GM23338 (cell line): ENCODE data around the gene DUOX1. TPM values are rescaled to one million over a fixed set of nuclear protein-coding genes. Genes with fewer than 3 reads are reported as not detected.

ENCODE experiments used
- ATAC-seq: fragments of 200-7000 bp; cut with Tn5 transposase; 3 replicates; pipeline ENCODE4 v1.9.1; 2020
- DNase-seq: peaks from one replicate; pipeline ENCODE4 v3.0.0-alpha.2; 2015; ENCODE audit warnings: low spot score
- H2AFZ ChIP-seq: fragments of 200-600 bp; sonication (generic); 2 replicates; pipeline ENCODE4 v1.8.0; 2016; ENCODE audit warnings: antibody characterized with exemption, mild to moderate bottlenecking, moderate library complexity
- H3F3A ChIP-seq: fragments of 200-600 bp; sonication (generic); replicated peaks from 2 replicates; pipeline ENCODE4 v1.8.0; 2017; ENCODE audit warnings: antibody characterized with exemption, mixed run types, low read depth
- H3K27ac ChIP-seq: fragments of 200-600 bp; sonication (generic); 2 replicates; pipeline ENCODE4 v1.6.1; 2016; ENCODE audit warnings: low read depth
- H3K27me3 ChIP-seq: fragments of 200-600 bp; sonication (generic); 2 replicates; pipeline ENCODE4 v1.8.0; 2016; ENCODE audit warnings: mild to moderate bottlenecking, mixed run types, moderate library complexity; ENCODE audit not compliant: insufficient read depth
- H3K36me3 ChIP-seq: fragments of 200-600 bp; sonication (generic); 2 replicates; pipeline ENCODE4 v1.8.0; 2016; ENCODE audit warnings: mild to moderate bottlenecking; ENCODE audit not compliant: insufficient read depth
- H3K4me1 ChIP-seq: fragments of 200-600 bp; sonication (generic); 2 replicates; pipeline ENCODE4 v1.8.0; 2016; ENCODE audit warnings: mild to moderate bottlenecking, moderate library complexity; ENCODE audit not compliant: insufficient read depth
- H3K4me2 ChIP-seq: fragments of 200-600 bp; sonication (generic); 2 replicates; pipeline ENCODE4 v1.7.1; 2017; ENCODE audit warnings: mixed run types
- H3K4me3 ChIP-seq: fragments of 200-600 bp; sonication (generic); 2 replicates; pipeline ENCODE4 v1.6.1; 2016; ENCODE audit warnings: mixed run types
- H3K79me2 ChIP-seq: fragments of 200-600 bp; sonication (generic); replicated peaks from 2 replicates; pipeline ENCODE4 v1.8.0; 2017; ENCODE audit warnings: mild to moderate bottlenecking; ENCODE audit not compliant: insufficient read depth
- H3K9me2 ChIP-seq: fragments of 200-600 bp; sonication (generic); 2 replicates; pipeline ENCODE4 v1.8.0; 2017; ENCODE audit not compliant: insufficient read depth
- H4K20me1 ChIP-seq: fragments of 200-600 bp; sonication (generic); replicated peaks from 2 replicates; pipeline ENCODE4 v1.8.0; 2017; ENCODE audit warnings: mild to moderate bottlenecking; ENCODE audit not compliant: insufficient read depth
- H3K27ac Mint-ChIP-seq: 2 replicates; pipeline ENCODE4 v1.8.0; 2020; ENCODE audit warnings: inconsistent platforms, mild to moderate bottlenecking, moderate library complexity, mixed read lengths
- H3K27me3 Mint-ChIP-seq: 3 replicates; pipeline ENCODE4 v1.8.0; 2022; ENCODE audit warnings: low read depth, mild to moderate bottlenecking, moderate library complexity, mixed read lengths, inconsistent platforms; ENCODE audit not compliant: insufficient read depth, poor library complexity
- H3K36me3 Mint-ChIP-seq: 3 replicates; pipeline ENCODE4 v1.8.0; 2021; ENCODE audit warnings: low read depth, mild to moderate bottlenecking, inconsistent platforms, moderate library complexity, mixed read lengths
- H3K4me1 Mint-ChIP-seq: 3 replicates; pipeline ENCODE4 v1.8.0; 2020; ENCODE audit warnings: mild to moderate bottlenecking, inconsistent platforms, mixed read lengths
- H3K4me3 Mint-ChIP-seq: 3 replicates; pipeline ENCODE4 v1.8.0; 2021; ENCODE audit warnings: moderate library complexity, mild to moderate bottlenecking, inconsistent platforms, mixed read lengths
- H3K9me3 Mint-ChIP-seq: 3 replicates; pipeline ENCODE4 v1.8.0; 2020; ENCODE audit warnings: moderate library complexity, mild to moderate bottlenecking, inconsistent platforms, mixed read lengths
- CREB1 ChIP-seq: fragments of 250-450 bp; sonication (Bioruptor Pico); IDR thresholded peaks from 2 replicates; pipeline ENCODE4 v1.5.0; 2020; ENCODE audit warnings: low read depth, mild to moderate bottlenecking, moderate library complexity
- EZH2phosphoT487 ChIP-seq: fragments of 200-600 bp; sonication (generic); IDR thresholded peaks from one replicate; pipeline ENCODE4 v1.8.1; 2018; ENCODE audit warnings: antibody characterized with exemption; ENCODE audit not compliant: unreplicated experiment
- JUNB ChIP-seq: IDR thresholded peaks from one replicate; pipeline ENCODE4 v1.6.1; 2016; ENCODE audit warnings: antibody characterized with exemption; ENCODE audit not compliant: unreplicated experiment
- NANOG ChIP-seq: IDR thresholded peaks from 2 replicates; pipeline ENCODE4 v1.6.1; 2016; ENCODE audit warnings: antibody characterized with exemption, borderline replicate concordance
- POLR2AphosphoS5 ChIP-seq: IDR thresholded peaks from 2 replicates; pipeline ENCODE4 v1.6.1; 2016; ENCODE audit warnings: antibody characterized with exemption, low read depth
- STAT1 ChIP-seq: IDR thresholded peaks from one replicate; pipeline ENCODE4 v1.6.1; 2016; ENCODE audit warnings: antibody characterized with exemption; ENCODE audit not compliant: unreplicated experiment
- polyA plus RNA-seq: library from polyadenylated mRNA; unstranded; fragments of >200 nt; fragmentation: Nextera tagmentation; extraction: Ambion mirVana; gene quantifications from 2 replicates; pipeline ENCODE4 v1.2.1, GENCODE V29; 2016
- total RNA-seq: library from RNA; depleted of rRNA; stranded (reverse); fragments of >200 nt; shearing (Covaris generic); gene quantifications from 2 replicates; pipeline ENCODE4 v1.2.3, GENCODE V29; 2014
- TF ChIP-seq, protein P1 (sequence below): fragments of 250-450 bp; sonication (Bioruptor Pico); IDR thresholded peaks from 2 replicates; pipeline ENCODE4 v1.5.0; 2020; ENCODE audit warnings: mild to moderate bottlenecking, moderate library complexity
- TF ChIP-seq, protein P2 (sequence below), 2 experiments: fragments of 200-600 bp in 1 of 2; sonication (generic) in 1 of 2; conservative IDR thresholded peaks; 2 replicates each; pipeline versions ENCODE4 v1.5.1 to v1.6.1; 2016 to 2017; ENCODE audit warnings: antibody characterized with exemption in 2 of 2, low read depth in 2 of 2, mild to moderate bottlenecking in 2 of 2, moderate library complexity in 1 of 2

The DUOX1 gene
- total and polyA plus RNA-seq, 2 experiments from 2014 or later = 0.69 to 0.73 TPM

DNA sequence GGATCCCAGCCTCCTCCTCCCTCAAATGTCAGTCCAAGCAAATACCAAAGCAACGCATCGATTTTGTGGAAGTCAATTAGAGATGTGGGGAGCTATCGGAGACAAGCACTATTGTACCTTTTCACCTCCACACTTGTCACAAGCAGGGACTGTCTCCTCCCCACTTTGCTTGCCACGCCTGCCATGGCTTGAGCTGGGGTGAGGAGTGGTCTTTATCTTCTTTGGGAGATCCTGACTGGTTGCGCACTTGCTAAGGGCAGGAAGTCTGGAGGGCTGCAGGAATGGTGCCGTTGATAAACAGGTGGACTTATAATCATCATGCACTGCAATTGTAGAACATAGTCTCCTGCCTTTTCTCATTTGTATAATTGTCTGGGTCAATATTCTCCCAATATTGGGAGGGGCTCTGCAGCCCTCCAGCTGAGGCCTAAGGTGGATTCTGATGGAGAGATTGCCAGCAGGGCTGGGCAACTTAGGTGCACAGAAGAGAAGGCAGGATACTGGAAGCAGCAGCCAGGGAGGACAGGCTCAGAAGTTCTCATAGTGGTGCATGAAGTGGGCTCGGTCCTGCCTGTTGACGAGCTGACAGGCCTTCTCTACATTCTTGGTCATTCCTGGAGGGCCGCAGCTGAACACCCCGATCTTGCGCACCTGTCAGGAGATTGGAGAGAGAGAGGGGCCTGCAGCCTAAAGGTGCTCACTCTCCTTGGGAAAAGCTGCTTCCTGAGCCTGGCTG, 36.0 kb upstream of the DUOX1 start:
- Histone ChIP-seq H3K36me3 (no peaks in the 10 kb centered on the region), H3F3A (no peaks in the 10 kb centered on the region), H3K27ac (no peak overlapping the region), H3K9me2 (no peaks in the 10 kb centered on the region), H3K27me3 (no peaks in the 10 kb centered on the region), H3K4me3 (no peak overlapping the region), H4K20me1 (no peaks in the 10 kb centered on the region), H3K79me2 (no peaks in the 10 kb centered on the region), H3K4me2 (no peak overlapping the region), H3K4me1 (no peaks in the 10 kb centered on the region), H2AFZ (no peak overlapping the region)
- Mint-ChIP-seq H3K9me3 (no peaks in the 10 kb centered on the region; the same call in 2 of the 3 replicates), H3K27ac (no peak overlapping the region), H3K36me3 (no peaks in the 10 kb centered on the region), H3K4me3 (no peak overlapping the region), H3K4me1 (no peaks in the 10 kb centered on the region), H3K27me3 (peaks cover 2% of the 10 kb centered on the region)
- DNase-seq = no peak
- TF ChIP-seq NANOG (no peak), JUNB (no peak), STAT1 (no peak), POLR2AphosphoS5 (no peak), CREB1 (CRISPR knock-in tag) (no peak), EZH2phosphoT487 (no peak)
- TF ChIP-seq, protein P1, sequence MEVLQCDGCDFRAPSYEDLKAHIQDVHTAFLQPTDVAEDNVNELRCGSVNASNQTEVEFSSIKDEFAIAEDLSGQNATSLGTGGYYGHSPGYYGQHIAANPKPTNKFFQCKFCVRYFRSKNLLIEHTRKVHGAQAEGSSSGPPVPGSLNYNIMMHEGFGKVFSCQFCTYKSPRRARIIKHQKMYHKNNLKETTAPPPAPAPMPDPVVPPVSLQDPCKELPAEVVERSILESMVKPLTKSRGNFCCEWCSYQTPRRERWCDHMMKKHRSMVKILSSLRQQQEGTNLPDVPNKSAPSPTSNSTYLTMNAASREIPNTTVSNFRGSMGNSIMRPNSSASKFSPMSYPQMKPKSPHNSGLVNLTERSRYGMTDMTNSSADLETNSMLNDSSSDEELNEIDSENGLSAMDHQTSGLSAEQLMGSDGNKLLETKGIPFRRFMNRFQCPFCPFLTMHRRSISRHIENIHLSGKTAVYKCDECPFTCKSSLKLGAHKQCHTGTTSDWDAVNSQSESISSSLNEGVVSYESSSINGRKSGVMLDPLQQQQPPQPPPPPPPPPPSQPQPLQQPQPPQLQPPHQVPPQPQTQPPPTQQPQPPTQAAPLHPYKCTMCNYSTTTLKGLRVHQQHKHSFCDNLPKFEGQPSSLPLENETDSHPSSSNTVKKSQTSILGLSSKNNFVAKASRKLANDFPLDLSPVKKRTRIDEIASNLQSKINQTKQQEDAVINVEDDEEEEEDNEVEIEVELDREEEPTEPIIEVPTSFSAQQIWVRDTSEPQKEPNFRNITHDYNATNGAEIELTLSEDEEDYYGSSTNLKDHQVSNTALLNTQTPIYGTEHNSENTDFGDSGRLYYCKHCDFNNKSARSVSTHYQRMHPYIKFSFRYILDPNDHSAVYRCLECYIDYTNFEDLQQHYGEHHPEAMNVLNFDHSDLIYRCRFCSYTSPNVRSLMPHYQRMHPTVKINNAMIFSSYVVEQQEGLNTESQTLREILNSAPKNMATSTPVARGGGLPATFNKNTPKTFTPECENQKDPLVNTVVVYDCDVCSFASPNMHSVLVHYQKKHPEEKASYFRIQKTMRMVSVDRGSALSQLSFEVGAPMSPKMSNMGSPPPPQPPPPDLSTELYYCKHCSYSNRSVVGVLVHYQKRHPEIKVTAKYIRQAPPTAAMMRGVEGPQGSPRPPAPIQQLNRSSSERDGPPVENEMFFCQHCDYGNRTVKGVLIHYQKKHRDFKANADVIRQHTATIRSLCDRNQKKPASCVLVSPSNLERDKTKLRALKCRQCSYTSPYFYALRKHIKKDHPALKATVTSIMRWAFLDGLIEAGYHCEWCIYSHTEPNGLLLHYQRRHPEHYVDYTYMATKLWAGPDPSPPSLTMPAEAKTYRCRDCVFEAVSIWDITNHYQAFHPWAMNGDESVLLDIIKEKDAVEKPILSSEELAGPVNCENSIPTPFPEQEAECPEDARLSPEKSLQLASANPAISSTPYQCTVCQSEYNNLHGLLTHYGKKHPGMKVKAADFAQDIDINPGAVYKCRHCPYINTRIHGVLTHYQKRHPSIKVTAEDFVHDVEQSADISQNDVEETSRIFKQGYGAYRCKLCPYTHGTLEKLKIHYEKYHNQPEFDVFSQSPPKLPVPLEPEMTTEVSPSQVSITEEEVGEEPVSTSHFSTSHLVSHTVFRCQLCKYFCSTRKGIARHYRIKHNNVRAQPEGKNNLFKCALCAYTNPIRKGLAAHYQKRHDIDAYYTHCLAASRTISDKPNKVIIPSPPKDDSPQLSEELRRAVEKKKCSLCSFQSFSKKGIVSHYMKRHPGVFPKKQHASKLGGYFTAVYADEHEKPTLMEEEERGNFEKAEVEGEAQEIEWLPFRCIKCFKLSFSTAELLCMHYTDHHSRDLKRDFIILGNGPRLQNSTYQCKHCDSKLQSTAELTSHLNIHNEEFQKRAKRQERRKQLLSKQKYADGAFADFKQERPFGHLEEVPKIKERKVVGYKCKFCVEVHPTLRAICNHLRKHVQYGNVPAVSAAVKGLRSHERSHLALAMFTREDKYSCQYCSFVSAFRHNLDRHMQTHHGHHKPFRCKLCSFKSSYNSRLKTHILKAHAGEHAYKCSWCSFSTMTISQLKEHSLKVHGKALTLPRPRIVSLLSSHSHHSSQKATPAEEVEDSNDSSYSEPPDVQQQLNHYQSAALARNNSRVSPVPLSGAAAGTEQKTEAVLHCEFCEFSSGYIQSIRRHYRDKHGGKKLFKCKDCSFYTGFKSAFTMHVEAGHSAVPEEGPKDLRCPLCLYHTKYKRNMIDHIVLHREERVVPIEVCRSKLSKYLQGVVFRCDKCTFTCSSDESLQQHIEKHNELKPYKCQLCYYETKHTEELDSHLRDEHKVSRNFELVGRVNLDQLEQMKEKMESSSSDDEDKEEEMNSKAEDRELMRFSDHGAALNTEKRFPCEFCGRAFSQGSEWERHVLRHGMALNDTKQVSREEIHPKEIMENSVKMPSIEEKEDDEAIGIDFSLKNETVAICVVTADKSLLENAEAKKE (CRISPR knock-in tag) = no peak
- TF ChIP-seq, protein P2, sequence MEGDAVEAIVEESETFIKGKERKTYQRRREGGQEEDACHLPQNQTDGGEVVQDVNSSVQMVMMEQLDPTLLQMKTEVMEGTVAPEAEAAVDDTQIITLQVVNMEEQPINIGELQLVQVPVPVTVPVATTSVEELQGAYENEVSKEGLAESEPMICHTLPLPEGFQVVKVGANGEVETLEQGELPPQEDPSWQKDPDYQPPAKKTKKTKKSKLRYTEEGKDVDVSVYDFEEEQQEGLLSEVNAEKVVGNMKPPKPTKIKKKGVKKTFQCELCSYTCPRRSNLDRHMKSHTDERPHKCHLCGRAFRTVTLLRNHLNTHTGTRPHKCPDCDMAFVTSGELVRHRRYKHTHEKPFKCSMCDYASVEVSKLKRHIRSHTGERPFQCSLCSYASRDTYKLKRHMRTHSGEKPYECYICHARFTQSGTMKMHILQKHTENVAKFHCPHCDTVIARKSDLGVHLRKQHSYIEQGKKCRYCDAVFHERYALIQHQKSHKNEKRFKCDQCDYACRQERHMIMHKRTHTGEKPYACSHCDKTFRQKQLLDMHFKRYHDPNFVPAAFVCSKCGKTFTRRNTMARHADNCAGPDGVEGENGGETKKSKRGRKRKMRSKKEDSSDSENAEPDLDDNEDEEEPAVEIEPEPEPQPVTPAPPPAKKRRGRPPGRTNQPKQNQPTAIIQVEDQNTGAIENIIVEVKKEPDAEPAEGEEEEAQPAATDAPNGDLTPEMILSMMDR (conservative IDR thresholded peaks at IDR 0.05; ENCODE audit: low read depth in 2 of 2) = no peak
- no peak for ATAC-seq
